Ishikawa (cell line): Measurements from ENCODE around the gene DPYSL3.

ENCODE experiments used
- CREB1 ChIP-seq: IDR thresholded peaks from 2 replicates; pipeline ENCODE4 v1.6.1; 2012; ENCODE audit warnings: low read depth
- TAF1 ChIP-seq: IDR thresholded peaks from 2 replicates; pipeline ENCODE4 v1.6.1; 2012; ENCODE audit warnings: low read depth, mild to moderate bottlenecking
- TF ChIP-seq, protein P1 (sequence below): IDR thresholded peaks from 2 replicates; pipeline ENCODE4 v1.6.1; 2012; ENCODE audit warnings: low read depth, mild to moderate bottlenecking
- TF ChIP-seq, protein P2 (sequence below): IDR thresholded peaks from 2 replicates; pipeline ENCODE4 v1.6.1; 2012
- TF ChIP-seq, protein P3 (sequence below): IDR thresholded peaks from 2 replicates; pipeline ENCODE4 v1.6.1; 2012

DNA sequence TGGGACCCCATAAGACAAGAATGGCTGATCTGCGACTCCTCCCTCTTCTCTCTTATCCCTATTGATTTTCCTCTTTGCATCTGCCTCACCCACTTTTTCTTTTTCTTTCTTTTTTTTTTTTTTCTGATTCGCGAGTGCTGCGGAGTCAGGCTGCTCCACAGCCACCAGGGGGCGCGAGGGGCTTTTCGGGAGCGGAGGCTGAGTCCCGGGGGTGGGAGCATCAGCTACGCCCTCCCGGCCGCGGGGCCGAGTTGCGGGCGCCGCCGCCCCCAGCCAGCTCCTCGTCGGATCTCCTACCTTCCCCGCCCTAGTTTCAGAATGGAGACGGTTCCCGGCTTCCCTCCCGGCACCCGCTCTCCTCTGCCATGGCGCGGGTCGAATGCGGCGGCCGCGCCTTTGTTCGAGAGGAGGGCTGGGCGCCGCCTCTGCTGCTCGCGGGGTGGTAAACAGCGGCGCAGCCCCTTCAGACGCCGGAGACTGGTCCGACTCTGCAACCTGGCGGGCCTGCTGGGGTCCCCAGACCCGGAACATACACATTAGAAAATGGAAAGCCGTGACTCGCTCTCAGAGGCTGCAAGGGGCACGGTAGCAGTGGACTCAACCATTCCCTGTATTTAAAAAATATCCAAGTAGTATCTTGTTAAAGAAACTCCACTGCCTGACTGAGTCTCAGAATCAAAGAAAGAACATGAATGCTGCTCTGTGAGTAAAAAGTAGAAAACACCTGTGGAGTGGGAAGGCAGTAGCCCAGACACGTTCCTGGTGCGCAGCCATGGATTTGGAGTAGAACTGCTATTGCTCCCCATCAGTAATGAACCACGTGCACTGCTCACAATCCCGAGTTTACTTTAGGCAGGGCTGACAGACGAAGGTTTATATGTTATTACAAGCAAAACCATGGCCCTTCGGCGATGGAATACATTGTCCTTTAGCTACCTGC, 55.7 kb downstream of the DPYSL3 start:
- TF ChIP-seq, protein P1, sequence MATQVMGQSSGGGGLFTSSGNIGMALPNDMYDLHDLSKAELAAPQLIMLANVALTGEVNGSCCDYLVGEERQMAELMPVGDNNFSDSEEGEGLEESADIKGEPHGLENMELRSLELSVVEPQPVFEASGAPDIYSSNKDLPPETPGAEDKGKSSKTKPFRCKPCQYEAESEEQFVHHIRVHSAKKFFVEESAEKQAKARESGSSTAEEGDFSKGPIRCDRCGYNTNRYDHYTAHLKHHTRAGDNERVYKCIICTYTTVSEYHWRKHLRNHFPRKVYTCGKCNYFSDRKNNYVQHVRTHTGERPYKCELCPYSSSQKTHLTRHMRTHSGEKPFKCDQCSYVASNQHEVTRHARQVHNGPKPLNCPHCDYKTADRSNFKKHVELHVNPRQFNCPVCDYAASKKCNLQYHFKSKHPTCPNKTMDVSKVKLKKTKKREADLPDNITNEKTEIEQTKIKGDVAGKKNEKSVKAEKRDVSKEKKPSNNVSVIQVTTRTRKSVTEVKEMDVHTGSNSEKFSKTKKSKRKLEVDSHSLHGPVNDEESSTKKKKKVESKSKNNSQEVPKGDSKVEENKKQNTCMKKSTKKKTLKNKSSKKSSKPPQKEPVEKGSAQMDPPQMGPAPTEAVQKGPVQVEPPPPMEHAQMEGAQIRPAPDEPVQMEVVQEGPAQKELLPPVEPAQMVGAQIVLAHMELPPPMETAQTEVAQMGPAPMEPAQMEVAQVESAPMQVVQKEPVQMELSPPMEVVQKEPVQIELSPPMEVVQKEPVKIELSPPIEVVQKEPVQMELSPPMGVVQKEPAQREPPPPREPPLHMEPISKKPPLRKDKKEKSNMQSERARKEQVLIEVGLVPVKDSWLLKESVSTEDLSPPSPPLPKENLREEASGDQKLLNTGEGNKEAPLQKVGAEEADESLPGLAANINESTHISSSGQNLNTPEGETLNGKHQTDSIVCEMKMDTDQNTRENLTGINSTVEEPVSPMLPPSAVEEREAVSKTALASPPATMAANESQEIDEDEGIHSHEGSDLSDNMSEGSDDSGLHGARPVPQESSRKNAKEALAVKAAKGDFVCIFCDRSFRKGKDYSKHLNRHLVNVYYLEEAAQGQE = no peak
- TF ChIP-seq, protein P2, sequence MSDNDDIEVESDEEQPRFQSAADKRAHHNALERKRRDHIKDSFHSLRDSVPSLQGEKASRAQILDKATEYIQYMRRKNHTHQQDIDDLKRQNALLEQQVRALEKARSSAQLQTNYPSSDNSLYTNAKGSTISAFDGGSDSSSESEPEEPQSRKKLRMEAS = no peak
- TF ChIP-seq CREB1 = no peak
- no peak for TF ChIP-seq TAF1
- TF ChIP-seq, protein P3, sequence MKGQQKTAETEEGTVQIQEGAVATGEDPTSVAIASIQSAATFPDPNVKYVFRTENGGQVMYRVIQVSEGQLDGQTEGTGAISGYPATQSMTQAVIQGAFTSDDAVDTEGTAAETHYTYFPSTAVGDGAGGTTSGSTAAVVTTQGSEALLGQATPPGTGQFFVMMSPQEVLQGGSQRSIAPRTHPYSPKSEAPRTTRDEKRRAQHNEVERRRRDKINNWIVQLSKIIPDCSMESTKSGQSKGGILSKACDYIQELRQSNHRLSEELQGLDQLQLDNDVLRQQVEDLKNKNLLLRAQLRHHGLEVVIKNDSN = no peak
